Tibial nerve (tissue), 4 donors: ENCODE measurements around the gene PPY.
"Not testable (repeated sequence)": the region's sequence is repeated elsewhere in the genome, so short reads cannot be mapped to it uniquely, and the experiment has no call there.

ENCODE experiments used
- CTCF ChIP-seq, 5 experiments: fragments of 200-600 bp in 3 of 5; fragments of 450-650 bp in 2 of 5; sonication (generic) in 3 of 5; IDR thresholded peaks; one replicate each; pipeline ENCODE4 v1.5.1; 2016 to 2019; ENCODE audit warnings: antibody characterized with exemption in 5 of 5, mild to moderate bottlenecking in 3 of 5, moderate library complexity in 2 of 5
- EP300 ChIP-seq, 2 donors: sonication (generic); formaldehyde crosslinking; IDR thresholded peaks; one replicate each; pipeline ENCODE4 v1.6.1; 2017; ENCODE audit warnings: antibody characterized with exemption in 2 of 2, mild to moderate bottlenecking in 1 of 2
- POLR2A ChIP-seq, 2 donors: fragments of 450-650 bp; IDR thresholded peaks; one replicate each; pipeline ENCODE4 v1.6.1; 2017; ENCODE audit warnings: antibody characterized with exemption in 2 of 2, mild to moderate bottlenecking in 2 of 2, moderate library complexity in 2 of 2

- not testable (repeated sequence) for TF ChIP-seq POLR2A, CTCF, EP300 (IDR thresholded peaks at IDR 0.05)
Observed at GRCh38 chr17:43972444-43973212, 30.4 kb upstream of the PPY start.
